T-helper 1 cell treated with Interleukin-12 subunit alpha and Interleukin-12 subunit beta and Interleukin-4 antibody, amounts not matched to agents 30 ng/mL and 1 ng/mL, for 36 hours (primary cell): ENCODE measurements around the gene DNAJA2. TPM values are rescaled to one million over a fixed set of nuclear protein-coding genes. Genes with fewer than 3 reads are reported as not detected.

Experiments
- intact Hi-C: fragments of 100-400 bp; cut with micrococcal nuclease; formaldehyde crosslinking; loops from one replicate; pipeline ENCODE4 v1.15.1; 2024
- total RNA-seq: library from RNA; stranded (reverse); gene quantifications from 2 replicates; pipeline ENCODE4 v1.2.3, GENCODE V29; 2022

The DNAJA2 gene
- total RNA-seq, 1 donor from 2014 or later, result 61.4 TPM

GRCh38 chr16:46906360-46907060 lies 67.0 kb downstream of the DNAJA2 start:
- intact Hi-C loops, result no loop called here

Other genes with a start within 250 kb of the DNAJA2 start
- 0.22 TPM in 2 replicates for gene MYLK3, start 225.3 kb downstream of the DNAJA2 start, total RNA-seq
- gene C16orf87, start 142.5 kb downstream of the DNAJA2 start, total RNA-seq, result 18.9 and 21.0 TPM in 2 replicates
- 7.0 and 8.3 TPM in 2 replicates for gene GPT2, start 89.3 kb downstream of the DNAJA2 start, total RNA-seq
- gene NETO2, start 170.3 kb upstream of the DNAJA2 start, total RNA-seq, result 12.0 and 12.4 TPM in 2 replicates